Upper lobe of left lung (tissue), 6 donors: Measurements from ENCODE around the gene OXNAD1. TPM values are rescaled to one million over a fixed set of nuclear protein-coding genes. Genes with fewer than 3 reads are reported as not detected.

Experiments
- ATAC-seq, 2 donors: fragments of 200-7000 bp; cut with Tn5 transposase; one replicate each; pipeline ENCODE4 v1.9.1; 2022; ENCODE audit warnings: mild to moderate bottlenecking in 2 of 2, moderate library complexity in 2 of 2; ENCODE audit not compliant: low FRiP score in 2 of 2
- DNase-seq, 2 donors: peaks; one replicate each; pipeline ENCODE4 v3.0.0-alpha.2; 2019 to 2020
- H3K27ac ChIP-seq, 4 donors: fragments of 200-600 bp; sonication (generic); one replicate each; pipeline ENCODE4 v1.5.1; 2016 to 2019
- H3K27me3 ChIP-seq, 4 donors: fragments of 200-600 bp; sonication (generic); one replicate each; pipeline ENCODE4 v1.5.1; 2017 to 2019
- H3K36me3 ChIP-seq, 4 donors: fragments of 200-600 bp; sonication (generic); one replicate each; pipeline ENCODE4 v1.5.1; 2016 to 2019
- H3K4me1 ChIP-seq, 4 donors: fragments of 200-600 bp; sonication (generic); one replicate each; pipeline ENCODE4 v1.5.1; 2018 to 2019
- H3K4me3 ChIP-seq, 4 donors: fragments of 200-600 bp; sonication (generic); one replicate each; pipeline ENCODE4 v1.5.1; 2017 to 2019; ENCODE audit warnings: mild to moderate bottlenecking in 2 of 4, moderate library complexity in 1 of 4
- H3K9me3 ChIP-seq, 4 donors: fragments of 200-600 bp; sonication (generic); one replicate each; pipeline ENCODE4 v1.5.1; 2018 to 2019
- EP300 ChIP-seq, 4 donors: sonication (generic); formaldehyde crosslinking; IDR thresholded peaks; one replicate each; pipeline ENCODE4 v1.5.1; 2017; ENCODE audit warnings: antibody characterized with exemption in 4 of 4, control low read depth in 2 of 4
- POLR2A ChIP-seq, 4 donors: fragments of 450-650 bp; IDR thresholded peaks; one replicate each; pipeline ENCODE4 v1.5.1; 2016 to 2017; ENCODE audit warnings: antibody characterized with exemption in 4 of 4, mild to moderate bottlenecking in 2 of 4
- POLR2AphosphoS5 ChIP-seq, 2 donors: sonication (generic); formaldehyde crosslinking; IDR thresholded peaks; one replicate each; pipeline ENCODE4 v1.5.1; 2017; ENCODE audit warnings: antibody characterized with exemption in 2 of 2
- WGBS, 2 donors: methylation state at CpG; one replicate each; pipeline ENCODE4 v1.1.5; 2017 to 2018; 5-methylcytosine and 5-hydroxymethylcytosine counted together
- total RNA-seq, 6 donors: library from RNA; depleted of rRNA in 4 of 6; stranded (reverse); fragments of >200 nt in 4 of 6; gene quantifications; one replicate each; pipeline versions ENCODE4 v1.1.0 to v1.2.1, GENCODE V29; 2016 to 2021
- TF ChIP-seq, protein P1 (sequence below), 6 experiments: fragments of 450-650 bp in 4 of 6; fragments of 200-600 bp in 2 of 6; sonication (generic) in 2 of 6; IDR thresholded peaks; one replicate each; pipeline ENCODE4 v1.5.1; 2016 to 2019; ENCODE audit warnings: antibody characterized with exemption in 6 of 6
- donor health status: DM: no; HTN: no; CAD: no; lungs with moderate emphysema.
- donor health status: DM: no; HTN: yes; CAD: no; lungs with severe emphysema.

OXNAD1 gene
- total RNA-seq, 6 donors from 2014 or later, result 7.2 to 20.9 (median 11.0) TPM

- Histone ChIP-seq H3K9me3 (no peaks in the 10 kb centered on the region), H3K4me1 (peaks cover 0 to 14% (median 5%) of the 10 kb centered on the region in 4 donors), H3K4me3 (no peak overlapping the region), H3K27me3 (no peaks in the 10 kb centered on the region), H3K36me3 (peaks cover 0 to 15% (median 0%) of the 10 kb centered on the region in 4 donors), H3K27ac (peak overlapping the region in 1 of 4 donors; percentile 17)
- DNase-seq (no peak), ATAC-seq (no peak)
- TF ChIP-seq, protein P1, sequence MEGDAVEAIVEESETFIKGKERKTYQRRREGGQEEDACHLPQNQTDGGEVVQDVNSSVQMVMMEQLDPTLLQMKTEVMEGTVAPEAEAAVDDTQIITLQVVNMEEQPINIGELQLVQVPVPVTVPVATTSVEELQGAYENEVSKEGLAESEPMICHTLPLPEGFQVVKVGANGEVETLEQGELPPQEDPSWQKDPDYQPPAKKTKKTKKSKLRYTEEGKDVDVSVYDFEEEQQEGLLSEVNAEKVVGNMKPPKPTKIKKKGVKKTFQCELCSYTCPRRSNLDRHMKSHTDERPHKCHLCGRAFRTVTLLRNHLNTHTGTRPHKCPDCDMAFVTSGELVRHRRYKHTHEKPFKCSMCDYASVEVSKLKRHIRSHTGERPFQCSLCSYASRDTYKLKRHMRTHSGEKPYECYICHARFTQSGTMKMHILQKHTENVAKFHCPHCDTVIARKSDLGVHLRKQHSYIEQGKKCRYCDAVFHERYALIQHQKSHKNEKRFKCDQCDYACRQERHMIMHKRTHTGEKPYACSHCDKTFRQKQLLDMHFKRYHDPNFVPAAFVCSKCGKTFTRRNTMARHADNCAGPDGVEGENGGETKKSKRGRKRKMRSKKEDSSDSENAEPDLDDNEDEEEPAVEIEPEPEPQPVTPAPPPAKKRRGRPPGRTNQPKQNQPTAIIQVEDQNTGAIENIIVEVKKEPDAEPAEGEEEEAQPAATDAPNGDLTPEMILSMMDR (IDR thresholded peaks at IDR 0.05), result no peak
- TF ChIP-seq POLR2A (IDR thresholded peaks at IDR 0.05) (no peak), EP300 (IDR thresholded peaks at IDR 0.05) (no peak), POLR2AphosphoS5 (IDR thresholded peaks at IDR 0.05) (no peak)
- WGBS, 2 donors, result 16 to 37% methylated on average over 2 of the region's 2 CpGs
These were observed 25.8 kb downstream of the OXNAD1 start for GRCh38 chr3:16290827-16291196.

GRCh38 chr3:16294844-16295243 lies 29.8 kb downstream of the OXNAD1 start:
- Histone ChIP-seq H3K36me3 (peaks cover 0 to 10% (median 0%) of the 10 kb centered on the region in 4 donors), H3K4me1 (peaks cover 0 to 14% (median 5%) of the 10 kb centered on the region in 4 donors), H3K27me3 (no peaks in the 10 kb centered on the region), H3K27ac (no peak overlapping the region), H3K4me3 (no peak overlapping the region), H3K9me3 (no peaks in the 10 kb centered on the region)
- ATAC-seq (no peak), DNase-seq (no peak)
- 93 to 94% methylated on average over 5 of the region's 5 CpGs for WGBS, 2 donors
- TF ChIP-seq POLR2A (IDR thresholded peaks at IDR 0.05), result no peak

DNA sequence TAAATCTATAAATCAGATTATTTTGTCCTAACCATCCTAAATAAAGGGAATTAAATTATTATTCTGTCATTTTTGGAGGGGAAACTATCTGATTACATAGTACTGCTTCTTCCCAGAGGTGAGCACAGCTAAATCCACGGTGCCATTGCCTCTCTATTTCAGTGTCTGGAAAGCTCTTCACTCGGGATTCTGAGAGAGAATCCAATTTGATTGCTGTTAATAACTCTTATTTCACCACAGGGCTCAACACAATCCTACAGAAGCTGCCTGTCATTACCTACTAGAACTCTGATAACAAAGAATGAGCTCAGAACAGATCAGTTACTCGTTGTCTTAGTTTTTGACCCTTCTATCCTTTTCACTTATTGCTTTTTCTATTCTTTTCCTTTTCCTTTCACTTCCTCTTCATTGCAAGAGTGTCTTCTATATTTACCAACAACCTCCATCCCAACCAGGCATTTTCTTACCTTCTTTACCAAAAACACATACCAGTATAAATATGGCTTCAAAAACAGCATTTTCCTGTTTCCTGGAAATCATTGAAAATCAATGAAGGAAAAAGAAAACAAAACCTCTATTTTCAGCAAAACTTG lies 30.4 kb downstream of the OXNAD1 start:
- 73 to 87% methylated on average over 3 of the region's 3 CpGs for WGBS, 2 donors
- TF ChIP-seq POLR2A (IDR thresholded peaks at IDR 0.05) (no peak), POLR2AphosphoS5 (IDR thresholded peaks at IDR 0.05) (no peak), EP300 (IDR thresholded peaks at IDR 0.05) (no peak)
- TF ChIP-seq, protein P1 (IDR thresholded peaks at IDR 0.05), result no peak
- DNase-seq (no peak), ATAC-seq (no peak)
- H3K27me3 ChIP-seq, result no peaks in the 10 kb centered on the region
- H3K27ac ChIP-seq, result no peak overlapping the region
- peaks cover 0 to 10% (median 0%) of the 10 kb centered on the region in 4 donors for H3K36me3 ChIP-seq
- no peaks in the 10 kb centered on the region for H3K9me3 ChIP-seq
- H3K4me1 ChIP-seq, result peaks cover 0 to 14% (median 5%) of the 10 kb centered on the region in 4 donors
- H3K4me3 ChIP-seq, result no peak overlapping the region

GRCh38 chr3:16297997-16298885 lies 33.2 kb downstream of the OXNAD1 start:
- DNase-seq (no peak), ATAC-seq (no peak)
- Histone ChIP-seq H3K27me3 (no peaks in the 10 kb centered on the region), H3K36me3 (peaks cover 0 to 13% (median 0%) of the 10 kb centered on the region in 4 donors), H3K9me3 (no peaks in the 10 kb centered on the region), H3K4me3 (no peak overlapping the region), H3K4me1 (peaks cover 0 to 25% (median 17%) of the 10 kb centered on the region in 4 donors), H3K27ac (no peak overlapping the region)
- TF ChIP-seq, protein P1 (IDR thresholded peaks at IDR 0.05), result no peak
- TF ChIP-seq EP300 (IDR thresholded peaks at IDR 0.05) (no peak), POLR2AphosphoS5 (IDR thresholded peaks at IDR 0.05) (no peak), POLR2A (IDR thresholded peaks at IDR 0.05) (no peak)
- WGBS, 2 donors, result 79 to 82% methylated on average over 9 of the region's 9 CpGs

DNA sequence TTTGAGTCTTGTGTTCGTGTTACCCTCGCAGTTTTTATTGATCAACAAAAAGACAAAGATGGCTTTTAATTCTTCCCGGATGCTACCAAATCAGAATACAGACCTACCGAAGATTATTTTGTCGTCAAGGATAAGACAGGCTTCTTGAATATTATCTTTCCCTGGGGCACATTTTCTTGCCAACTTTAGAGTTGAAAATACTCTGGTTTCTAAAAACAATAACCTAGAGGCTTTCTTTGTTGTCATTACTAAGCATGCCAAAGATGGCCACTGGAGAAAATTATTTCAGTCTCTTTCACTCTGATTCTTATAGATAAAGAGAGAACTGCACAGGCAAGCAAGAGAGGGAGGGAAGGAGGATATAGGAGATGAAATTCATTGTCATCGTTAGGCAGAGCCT lies 33.9 kb downstream of the OXNAD1 start:
- H3K36me3 ChIP-seq, result peaks cover 0 to 13% (median 0%) of the 10 kb centered on the region in 4 donors
- no peaks in the 10 kb centered on the region for H3K9me3 ChIP-seq
- no peak overlapping the region for H3K4me3 ChIP-seq
- peaks cover 0 to 25% (median 17%) of the 10 kb centered on the region in 4 donors for H3K4me1 ChIP-seq
- no peak overlapping the region for H3K27ac ChIP-seq
- DNase-seq (no peak), ATAC-seq (no peak)
- no peaks in the 10 kb centered on the region for H3K27me3 ChIP-seq
- 91 to 95% methylated on average over 6 of the region's 6 CpGs for whole genome bisulfite sequencing, 2 donors
- TF ChIP-seq POLR2A (IDR thresholded peaks at IDR 0.05) (no peak), POLR2AphosphoS5 (IDR thresholded peaks at IDR 0.05) (no peak), EP300 (IDR thresholded peaks at IDR 0.05) (no peak)
- TF ChIP-seq, protein P1 (IDR thresholded peaks at IDR 0.05), result no peak
